GM18505 (cell line): ENCODE results near the gene SALL2.
"Not testable (repeated sequence)": the region's sequence is repeated elsewhere in the genome, so short reads cannot be mapped to it uniquely, and the experiment has no call there.

Source experiments
- ATAC-seq: cut with Tn5 transposase; IDR thresholded peaks from one replicate; pipeline ENCODE4 v1.9.1; 2021; ENCODE audit not compliant: unreplicated experiment
- POLR2A ChIP-seq: IDR thresholded peaks from 4 replicates; pipeline ENCODE4 v1.6.1; 2011; ENCODE audit warnings: borderline replicate concordance; ENCODE audit not compliant: insufficient read depth, insufficient read length; ENCODE audit errors: extremely low read depth

The SALL2 gene

GRCh38 chr14:21525962-21526671 lies at the start of gene SALL2:
Gene SALL2 (minus strand): TSS chr14:21526346. CDS start chr14:21526127, 219 bp downstream.
- no peak for TF ChIP-seq POLR2A
- peak; percentile 68 for ATAC-seq

GRCh38 chr14:21575661-21576060 lies 49.5 kb upstream of the SALL2 start:
- no peak for ATAC-seq
- no peak for TF ChIP-seq POLR2A

GRCh38 chr14:21572604-21573003 lies 46.5 kb upstream of the SALL2 start:
- no peak for ATAC-seq

GRCh38 chr14:21558703-21559170 lies 32.6 kb upstream of the SALL2 start:
- no peak for TF ChIP-seq POLR2A
- no peak for ATAC-seq

More at GRCh38 chr14:21572604-21573003, 46.5 kb upstream of the SALL2 start:
- TF ChIP-seq POLR2A: no peak

- ATAC-seq: no peak
Observed at GRCh38 chr14:21557084-21557901, 31.1 kb upstream of the SALL2 start.

GRCh38 chr14:21556378-21557083 lies 30.4 kb upstream of the SALL2 start:
- no peak for ATAC-seq
- no peak for TF ChIP-seq POLR2A

More at GRCh38 chr14:21557084-21557901, 31.1 kb upstream of the SALL2 start:
- no peak for TF ChIP-seq POLR2A

GRCh38 chr14:21553266-21553665 lies 27.1 kb upstream of the SALL2 start:
- TF ChIP-seq POLR2A: no peak
- ATAC-seq: no peak

GRCh38 chr14:21544588-21544987 lies 18.4 kb upstream of the SALL2 start:
- ATAC-seq: not testable (repeated sequence)

- no peak for TF ChIP-seq POLR2A
Observed at GRCh38 chr14:21543963-21544362, 17.8 kb upstream of the SALL2 start.

GRCh38 chr14:21543521-21543960 lies 17.4 kb upstream of the SALL2 start:
- ATAC-seq: no peak
- TF ChIP-seq POLR2A: no peak

More at GRCh38 chr14:21543963-21544362, 17.8 kb upstream of the SALL2 start:
- no peak for ATAC-seq

- no peak for ATAC-seq
- no peak for TF ChIP-seq POLR2A
Observed at GRCh38 chr14:21541413-21542074, 15.4 kb upstream of the SALL2 start.

GRCh38 chr14:21539189-21539940 lies 13.2 kb upstream of the SALL2 start:
- ATAC-seq: no peak
- TF ChIP-seq POLR2A: no peak

- TF ChIP-seq POLR2A: no peak
- ATAC-seq: no peak
Observed at GRCh38 chr14:21537090-21537424, 10.9 kb upstream of the SALL2 start.
